Bladder microvascular endothelial cell (primary cell): ENCODE results near the gene PRDM2. TPM values are rescaled to one million over a fixed set of nuclear protein-coding genes. Genes with fewer than 3 reads are reported as not detected.

Experiments
- total RNA-seq: library from RNA; depleted of rRNA; stranded (reverse); fragments of >200 nt; gene quantifications from 2 replicates; pipeline ENCODE4 v1.2.3, GENCODE V29; 2014

The PRDM2 gene, protein sequence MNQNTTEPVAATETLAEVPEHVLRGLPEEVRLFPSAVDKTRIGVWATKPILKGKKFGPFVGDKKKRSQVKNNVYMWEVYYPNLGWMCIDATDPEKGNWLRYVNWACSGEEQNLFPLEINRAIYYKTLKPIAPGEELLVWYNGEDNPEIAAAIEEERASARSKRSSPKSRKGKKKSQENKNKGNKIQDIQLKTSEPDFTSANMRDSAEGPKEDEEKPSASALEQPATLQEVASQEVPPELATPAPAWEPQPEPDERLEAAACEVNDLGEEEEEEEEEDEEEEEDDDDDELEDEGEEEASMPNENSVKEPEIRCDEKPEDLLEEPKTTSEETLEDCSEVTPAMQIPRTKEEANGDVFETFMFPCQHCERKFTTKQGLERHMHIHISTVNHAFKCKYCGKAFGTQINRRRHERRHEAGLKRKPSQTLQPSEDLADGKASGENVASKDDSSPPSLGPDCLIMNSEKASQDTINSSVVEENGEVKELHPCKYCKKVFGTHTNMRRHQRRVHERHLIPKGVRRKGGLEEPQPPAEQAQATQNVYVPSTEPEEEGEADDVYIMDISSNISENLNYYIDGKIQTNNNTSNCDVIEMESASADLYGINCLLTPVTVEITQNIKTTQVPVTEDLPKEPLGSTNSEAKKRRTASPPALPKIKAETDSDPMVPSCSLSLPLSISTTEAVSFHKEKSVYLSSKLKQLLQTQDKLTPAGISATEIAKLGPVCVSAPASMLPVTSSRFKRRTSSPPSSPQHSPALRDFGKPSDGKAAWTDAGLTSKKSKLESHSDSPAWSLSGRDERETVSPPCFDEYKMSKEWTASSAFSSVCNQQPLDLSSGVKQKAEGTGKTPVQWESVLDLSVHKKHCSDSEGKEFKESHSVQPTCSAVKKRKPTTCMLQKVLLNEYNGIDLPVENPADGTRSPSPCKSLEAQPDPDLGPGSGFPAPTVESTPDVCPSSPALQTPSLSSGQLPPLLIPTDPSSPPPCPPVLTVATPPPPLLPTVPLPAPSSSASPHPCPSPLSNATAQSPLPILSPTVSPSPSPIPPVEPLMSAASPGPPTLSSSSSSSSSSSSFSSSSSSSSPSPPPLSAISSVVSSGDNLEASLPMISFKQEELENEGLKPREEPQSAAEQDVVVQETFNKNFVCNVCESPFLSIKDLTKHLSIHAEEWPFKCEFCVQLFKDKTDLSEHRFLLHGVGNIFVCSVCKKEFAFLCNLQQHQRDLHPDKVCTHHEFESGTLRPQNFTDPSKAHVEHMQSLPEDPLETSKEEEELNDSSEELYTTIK (N-terminal part only)
- total RNA-seq: 6.5 and 17.5 TPM in 2 replicates

DNA sequence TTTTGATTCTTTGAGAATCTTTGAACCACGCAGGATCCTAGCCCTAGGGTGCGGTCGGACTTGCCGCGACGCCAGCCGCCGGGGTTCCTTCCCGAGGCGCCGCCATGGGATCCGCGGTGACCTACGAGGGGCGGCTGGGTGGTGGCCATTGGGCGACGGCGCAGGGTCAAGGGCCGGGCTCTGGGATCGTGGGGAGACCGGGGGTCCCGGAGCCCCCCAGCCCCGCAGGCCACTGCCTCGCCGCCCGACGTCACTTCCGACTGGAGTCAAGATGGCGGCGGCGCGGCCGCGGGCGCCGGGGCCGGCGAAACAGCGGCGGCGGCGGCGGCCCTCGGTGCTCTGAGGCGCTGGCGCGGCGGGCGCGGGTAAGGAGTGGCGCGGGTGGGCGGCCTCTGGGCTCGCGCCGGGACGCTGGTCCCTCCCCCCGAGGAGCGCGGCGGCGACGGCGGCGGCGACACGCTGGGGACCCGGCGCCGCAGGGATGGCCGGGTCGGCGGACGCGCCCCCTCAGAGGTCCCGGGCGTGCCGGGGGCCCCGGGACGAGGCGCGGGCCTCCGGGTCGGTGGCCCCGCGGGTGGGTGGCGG is at the start of gene PRDM2:
PRDM2 (plus strand) TSS at position 253 of the 585 bp plus-strand sequence. CDS start 15,418 bp downstream, outside the sequence.

Other genes with a start within 250 kb of the PRDM2 start
- gene LRRC38, start 186.2 kb upstream of the PRDM2 start, total RNA-seq: 1.4 TPM in 1 of 2 replicates, not detected in the other
- gene PDPN, start 116.4 kb upstream of the PRDM2 start, total RNA-seq: 0.49 and 155 TPM in 2 replicates